Nephron progenitor cell (in vitro differentiated cells): ENCODE measurements around the gene CDC14C.

ENCODE experiments used
- DNase-seq: peaks from one replicate; pipeline ENCODE4 v3.0.0; 2021
- H3K27ac Mint-ChIP-seq: 2 replicates; pipeline ENCODE4 v1.8.0; 2021; ENCODE audit warnings: mild to moderate bottlenecking, moderate library complexity, mixed read lengths
- H3K27me3 Mint-ChIP-seq: 2 replicates; pipeline ENCODE4 v1.8.0; 2021; ENCODE audit warnings: mild to moderate bottlenecking, low read depth, mixed read lengths; ENCODE audit not compliant: poor library complexity
- H3K36me3 Mint-ChIP-seq: 2 replicates; pipeline ENCODE4 v1.8.0; 2021; ENCODE audit warnings: low read depth, mixed read lengths
- H3K4me1 Mint-ChIP-seq: 2 replicates; pipeline ENCODE4 v1.8.0; 2021; ENCODE audit warnings: mixed read lengths
- H3K4me3 Mint-ChIP-seq: 2 replicates; pipeline ENCODE4 v1.8.0; 2021; ENCODE audit warnings: mild to moderate bottlenecking, moderate library complexity, mixed read lengths
- H3K9me3 Mint-ChIP-seq: 2 replicates; pipeline ENCODE4 v1.8.0; 2021; ENCODE audit warnings: mild to moderate bottlenecking, moderate library complexity, mixed read lengths
- CTCF ChIP-seq: fragments of 200-600 bp; sonication (generic); IDR thresholded peaks from 2 replicates; pipeline ENCODE4 v1.5.0; 2021; ENCODE audit warnings: antibody characterized with exemption

Gene CDC14C

GRCh38 chr7:48933549-48934085, 9.3 kb downstream of the CDC14C start:
- no peak for TF ChIP-seq CTCF
- Mint-ChIP-seq H3K36me3 (no peaks in the 10 kb centered on the region), H3K27me3 (no peaks in the 10 kb centered on the region), H3K27ac (no peak overlapping the region), H3K4me3 (no peak overlapping the region), H3K9me3 (no peaks in the 10 kb centered on the region), H3K4me1 (no peaks in the 10 kb centered on the region)
- no peak for DNase-seq

- Mint-ChIP-seq H3K4me1 (peaks cover 6% of the 10 kb centered on the region), H3K27me3 (no peaks in the 10 kb centered on the region), H3K4me3 (no peak overlapping the region), H3K27ac (no peak overlapping the region), H3K36me3 (no peaks in the 10 kb centered on the region), H3K9me3 (no peaks in the 10 kb centered on the region)
- no peak for TF ChIP-seq CTCF
- no peak for DNase-seq
These were observed 14.4 kb downstream of the CDC14C start for GRCh38 chr7:48938539-48939295.

GRCh38 chr7:48943279-48943990, 19.1 kb downstream of the CDC14C start:
- Mint-ChIP-seq H3K27me3 (peaks cover 2% of the 10 kb centered on the region), H3K4me3 (no peak overlapping the region), H3K4me1 (peaks cover 6% of the 10 kb centered on the region), H3K36me3 (no peaks in the 10 kb centered on the region), H3K27ac (no peak overlapping the region), H3K9me3 (peaks cover 28% of the 10 kb centered on the region)
- TF ChIP-seq CTCF = no peak
- DNase-seq = no peak

GRCh38 chr7:48955916-48956315, 31.6 kb downstream of the CDC14C start:
- Mint-ChIP-seq H3K27ac (no peak overlapping the region), H3K4me1 (no peaks in the 10 kb centered on the region), H3K4me3 (no peak overlapping the region), H3K9me3 (peaks cover 15% of the 10 kb centered on the region), H3K36me3 (no peaks in the 10 kb centered on the region), H3K27me3 (no peaks in the 10 kb centered on the region)
- no peak for DNase-seq
- TF ChIP-seq CTCF = no peak

GRCh38 chr7:48959676-48960075, 35.3 kb downstream of the CDC14C start:
- H3K9me3 Mint-ChIP-seq = no peaks in the 10 kb centered on the region
- peaks cover 4% of the 10 kb centered on the region for H3K27me3 Mint-ChIP-seq
- no peak for TF ChIP-seq CTCF
- no peaks in the 10 kb centered on the region for H3K36me3 Mint-ChIP-seq
- peaks cover 5% of the 10 kb centered on the region for H3K4me1 Mint-ChIP-seq
- no peak overlapping the region for H3K27ac Mint-ChIP-seq
- H3K4me3 Mint-ChIP-seq = no peak overlapping the region
- no peak for DNase-seq
